DND-41 (cell line): ENCODE measurements around the gene PCP2.

Source experiments
- EZH2 ChIP-seq: IDR thresholded peaks from 3 replicates; pipeline ENCODE4 v1.6.1; 2012; ENCODE audit warnings: borderline replicate concordance, low read depth, mild to moderate bottlenecking, moderate library complexity, low read length, inconsistent platforms; ENCODE audit not compliant: severe bottlenecking
- TF ChIP-seq, protein P1 (sequence below): IDR thresholded peaks from 2 replicates; pipeline ENCODE4 v1.5.1; 2012; ENCODE audit warnings: borderline replicate concordance, low read length, moderate library complexity, mild to moderate bottlenecking; ENCODE audit not compliant: poor library complexity, severe bottlenecking; ENCODE audit errors: extremely low read depth

GRCh38 chr19:7629347-7630054 is 4.0 kb downstream of the PCP2 start, which contains the start of the genes PET100 and XAB2:
- TF ChIP-seq, protein P1, sequence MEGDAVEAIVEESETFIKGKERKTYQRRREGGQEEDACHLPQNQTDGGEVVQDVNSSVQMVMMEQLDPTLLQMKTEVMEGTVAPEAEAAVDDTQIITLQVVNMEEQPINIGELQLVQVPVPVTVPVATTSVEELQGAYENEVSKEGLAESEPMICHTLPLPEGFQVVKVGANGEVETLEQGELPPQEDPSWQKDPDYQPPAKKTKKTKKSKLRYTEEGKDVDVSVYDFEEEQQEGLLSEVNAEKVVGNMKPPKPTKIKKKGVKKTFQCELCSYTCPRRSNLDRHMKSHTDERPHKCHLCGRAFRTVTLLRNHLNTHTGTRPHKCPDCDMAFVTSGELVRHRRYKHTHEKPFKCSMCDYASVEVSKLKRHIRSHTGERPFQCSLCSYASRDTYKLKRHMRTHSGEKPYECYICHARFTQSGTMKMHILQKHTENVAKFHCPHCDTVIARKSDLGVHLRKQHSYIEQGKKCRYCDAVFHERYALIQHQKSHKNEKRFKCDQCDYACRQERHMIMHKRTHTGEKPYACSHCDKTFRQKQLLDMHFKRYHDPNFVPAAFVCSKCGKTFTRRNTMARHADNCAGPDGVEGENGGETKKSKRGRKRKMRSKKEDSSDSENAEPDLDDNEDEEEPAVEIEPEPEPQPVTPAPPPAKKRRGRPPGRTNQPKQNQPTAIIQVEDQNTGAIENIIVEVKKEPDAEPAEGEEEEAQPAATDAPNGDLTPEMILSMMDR, result no peak
- TF ChIP-seq EZH2, result no peak
